Hematopoietic multipotent progenitor cell (in vitro differentiated cells): ENCODE measurements around the gene PCNX2. TPM values are rescaled to one million over a fixed set of nuclear protein-coding genes. Genes with fewer than 3 reads are reported as not detected.
"Not testable (repeated sequence)": the region's sequence is repeated elsewhere in the genome, so short reads cannot be mapped to it uniquely, and the experiment has no call there.

ENCODE experiments used
- DNase-seq, 3 donors: peaks; one replicate each; pipeline ENCODE4 v3.0.0-alpha.2; 2011 to 2015; ENCODE audit warnings: low read depth in 2 of 3, low spot score in 2 of 3
- total RNA-seq: library from RNA; depleted of rRNA; stranded (reverse); fragments of >200 nt; gene quantifications from one replicate; pipeline ENCODE4 v1.2.3, GENCODE V29; 2012

Gene PCNX2
- total RNA-seq, 1 donor, result 28.8 TPM

- not testable (repeated sequence) for DNase-seq
These were observed 214.7 kb downstream of the PCNX2 start for GRCh38 chr1:233080827-233081226.

DNA sequence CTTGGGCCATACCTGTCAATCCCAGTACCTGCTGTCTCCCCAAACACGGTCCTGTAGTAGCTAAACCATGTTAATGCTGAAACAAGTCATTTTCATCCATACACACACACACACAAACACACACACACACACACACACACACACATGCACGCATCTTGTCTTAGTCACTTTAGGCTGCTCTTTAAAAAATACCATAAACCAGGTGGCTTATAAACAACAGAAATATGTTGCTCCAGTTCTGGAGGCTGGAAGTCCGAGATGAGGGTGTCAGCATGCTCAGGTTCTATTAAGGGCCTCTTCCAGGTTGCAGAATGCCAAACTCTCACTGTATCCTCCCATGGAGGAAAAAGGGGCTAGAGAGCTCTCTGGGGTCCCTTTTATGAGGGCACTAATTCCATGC is 215.2 kb downstream of the PCNX2 start:
- no peak for DNase-seq

DNA sequence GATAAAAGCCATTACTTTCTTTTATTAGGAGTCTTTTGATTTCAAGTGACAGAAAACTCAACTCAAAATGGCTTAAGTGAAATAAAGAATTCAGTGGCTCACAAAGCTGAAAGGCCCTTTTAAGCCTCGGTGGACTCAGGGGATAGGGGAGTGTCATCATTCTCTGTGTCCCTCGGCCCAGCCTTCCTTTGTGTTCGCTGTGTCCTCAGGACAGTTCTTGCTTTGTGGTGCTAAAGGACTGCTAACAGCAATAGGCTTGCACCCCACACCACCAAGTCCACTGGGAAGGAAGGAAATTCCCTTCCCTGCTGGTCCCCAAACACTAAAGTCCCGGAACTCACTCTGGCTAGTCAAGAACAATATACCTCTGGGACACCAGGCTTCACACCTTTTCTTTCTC is 216.0 kb downstream of the PCNX2 start:
- no peak for DNase-seq

DNA sequence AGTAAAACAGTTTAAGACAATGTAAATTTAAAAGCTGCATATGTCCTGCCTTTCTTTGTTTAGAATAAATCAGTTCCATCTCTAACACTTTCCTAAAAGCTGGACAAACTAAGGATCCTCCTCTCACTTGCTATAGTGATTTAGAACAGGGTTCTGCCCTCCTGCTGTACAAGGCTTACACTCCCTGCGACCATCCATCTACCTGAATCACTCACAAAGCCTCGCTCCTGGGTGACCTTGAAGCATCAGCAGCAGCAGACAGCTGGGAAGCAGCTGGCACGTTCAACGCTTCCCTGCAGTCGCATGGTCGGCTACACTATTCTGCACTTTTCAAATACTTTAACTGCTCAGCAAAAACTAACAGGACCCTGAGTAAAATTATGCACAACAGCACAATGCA is 217.1 kb downstream of the PCNX2 start:
- no peak for DNase-seq

GRCh38 chr1:233075915-233076295 is 219.6 kb downstream of the PCNX2 start:
- no peak for DNase-seq

DNA sequence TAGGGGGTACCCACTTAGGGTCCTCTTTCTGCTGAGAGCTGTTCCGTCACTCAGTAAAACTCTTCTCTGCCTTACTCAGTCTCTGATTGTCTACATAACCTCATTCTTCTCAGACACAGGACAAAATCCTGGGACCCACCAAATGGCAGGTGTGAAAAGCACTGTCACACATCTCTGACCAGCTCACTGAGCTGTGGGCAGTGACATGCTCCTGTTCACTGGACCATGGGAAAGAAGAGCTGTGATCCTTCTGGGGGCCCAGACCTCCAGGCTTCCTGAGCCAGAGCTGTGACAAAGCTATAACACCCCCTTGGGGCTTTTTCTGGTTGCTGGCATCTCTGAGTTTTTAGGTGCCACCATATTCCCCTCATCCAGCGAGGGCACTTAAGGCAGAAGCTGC is 229.4 kb downstream of the PCNX2 start:
- no peak for DNase-seq

DNA sequence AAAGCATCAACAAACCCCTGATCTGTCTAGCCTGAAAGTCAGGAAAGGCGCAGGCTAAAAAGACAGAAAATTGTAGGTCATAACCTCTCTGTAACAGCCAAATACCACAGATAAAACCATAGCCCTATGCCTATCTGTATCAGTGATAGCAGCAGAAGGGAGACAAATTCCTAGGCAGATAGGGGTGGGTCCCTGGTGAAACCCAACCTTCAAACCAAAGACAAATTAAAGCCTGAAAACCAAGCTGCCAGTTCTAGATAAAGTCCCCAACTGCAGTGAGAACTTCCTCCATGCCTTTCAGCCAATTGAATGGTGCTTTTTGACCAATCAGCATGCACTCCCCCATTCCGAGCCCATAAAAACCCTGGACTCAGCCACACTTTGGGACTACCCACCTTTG is 229.8 kb downstream of the PCNX2 start:
- DNase-seq, result no peak

DNA sequence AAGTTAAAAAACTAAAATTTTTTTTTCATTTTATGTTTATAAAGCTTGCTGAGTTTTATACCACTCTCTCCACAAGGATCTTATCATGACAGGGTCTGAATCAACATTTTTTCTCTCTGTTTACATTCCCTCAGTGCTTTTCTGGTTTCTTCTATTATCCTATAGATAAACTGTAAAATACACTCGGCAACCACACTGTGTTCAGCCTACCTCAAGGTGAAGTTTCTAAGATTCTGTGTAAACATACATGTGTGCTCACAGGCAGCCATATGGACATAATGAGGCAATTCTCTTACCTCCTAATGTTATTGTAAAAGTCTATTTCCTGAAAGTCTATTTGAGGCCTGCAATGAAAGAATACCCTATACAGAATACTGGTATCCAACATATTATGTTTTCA is 230.5 kb downstream of the PCNX2 start:
- no peak for DNase-seq

GRCh38 chr1:233063462-233063861 is 232.1 kb downstream of the PCNX2 start:
- DNase-seq, result no peak

- no peak for DNase-seq
These were observed 234.3 kb downstream of the PCNX2 start for GRCh38 chr1:233061265-233061664.

- DNase-seq, result no peak
These were observed 235.0 kb downstream of the PCNX2 start for GRCh38 chr1:233060461-233060994.

- no peak for DNase-seq
These were observed 237.7 kb downstream of the PCNX2 start for GRCh38 chr1:233057836-233058235.

- DNase-seq, result no peak
These were observed 239.5 kb downstream of the PCNX2 start for GRCh38 chr1:233055879-233056641.

DNA sequence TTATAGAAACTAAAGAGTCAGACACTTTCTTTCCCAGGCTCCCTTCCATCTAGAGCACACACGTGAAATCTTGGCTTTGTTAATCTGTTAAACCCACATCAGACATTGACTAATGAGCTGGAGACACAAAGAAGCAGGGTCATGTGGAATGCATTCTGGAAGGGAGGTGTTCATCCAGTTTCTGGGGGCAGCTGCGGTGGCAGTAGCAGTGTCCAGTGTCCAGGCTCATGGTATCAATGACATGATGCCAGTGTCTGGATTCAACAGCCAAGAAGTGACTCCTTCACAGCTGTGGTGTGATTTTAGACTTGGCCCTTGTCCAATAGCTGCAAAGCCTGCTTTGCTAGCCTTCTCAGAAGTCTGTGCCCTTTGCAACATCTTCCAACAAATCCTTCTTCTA is 249.9 kb downstream of the PCNX2 start:
- no peak for DNase-seq

GRCh38 chr1:233042834-233043233 is 252.7 kb downstream of the PCNX2 start:
- DNase-seq, result no peak

- DNase-seq, result no peak
These were observed 255.0 kb downstream of the PCNX2 start for GRCh38 chr1:233040494-233040893.

DNA sequence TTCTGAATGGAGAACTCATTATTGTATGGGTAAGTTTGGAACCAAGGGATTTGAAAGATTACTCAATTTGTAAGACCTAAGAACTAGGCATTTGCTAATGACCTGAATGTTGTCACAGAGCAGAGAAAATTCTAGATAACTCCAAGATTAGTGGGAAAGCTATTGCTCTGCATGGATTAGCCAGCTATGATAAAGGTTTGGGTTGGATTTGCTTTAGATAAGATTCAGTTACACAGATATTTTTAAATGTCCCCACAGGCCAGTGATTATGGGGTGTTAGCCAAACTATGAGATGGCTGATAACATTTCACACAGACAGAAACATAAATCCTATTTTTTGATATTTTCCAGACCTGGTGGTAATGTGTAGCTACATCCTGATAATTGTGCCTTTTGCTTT is 256.9 kb downstream of the PCNX2 start:
- no peak for DNase-seq

- no peak for DNase-seq
These were observed 257.7 kb downstream of the PCNX2 start for GRCh38 chr1:233037843-233038242.

- DNase-seq, result no peak
These were observed 260.7 kb downstream of the PCNX2 start for GRCh38 chr1:233034836-233035235.

DNA sequence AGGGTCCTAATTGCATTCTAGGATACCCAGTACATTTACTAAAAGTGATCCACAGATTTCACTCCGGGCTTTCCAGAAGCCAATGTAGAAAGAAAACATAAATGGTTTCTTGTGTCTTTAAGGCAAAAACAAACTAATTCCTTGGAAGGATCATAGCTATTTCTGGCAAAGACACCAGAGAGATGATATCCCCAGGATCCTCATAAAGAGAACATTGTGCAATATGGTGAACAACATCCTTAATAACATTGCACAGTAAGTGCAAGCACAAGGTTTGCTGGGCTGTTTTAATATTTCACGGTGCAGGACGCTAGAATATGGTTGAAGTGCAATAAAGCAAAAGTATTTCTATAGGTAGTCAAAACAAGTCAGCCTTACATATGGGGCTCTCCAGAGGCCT is 262.2 kb downstream of the PCNX2 start:
- DNase-seq, result no peak

- DNase-seq, result no peak
These were observed 262.6 kb downstream of the PCNX2 start for GRCh38 chr1:233032916-233033315.

DNA sequence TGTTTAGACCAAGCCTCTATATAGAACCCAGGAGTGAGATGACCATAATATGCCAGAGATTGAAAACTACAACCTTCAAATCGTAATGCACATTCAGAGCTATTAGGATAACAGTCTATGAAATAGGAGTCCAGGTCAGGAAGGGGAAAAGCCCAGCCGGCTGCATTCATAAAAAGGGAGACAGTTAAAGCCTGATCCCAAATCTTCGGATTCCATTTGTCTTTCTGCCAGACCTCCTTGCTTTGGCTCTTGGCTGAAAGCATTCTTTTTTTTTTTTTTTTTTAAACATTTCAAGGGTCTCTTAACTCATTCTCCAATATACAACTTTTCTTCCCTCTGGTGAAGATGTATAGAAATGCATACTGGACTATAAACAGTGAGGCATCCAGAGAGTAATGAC is 264.0 kb downstream of the PCNX2 start:
- no peak for DNase-seq

DNA sequence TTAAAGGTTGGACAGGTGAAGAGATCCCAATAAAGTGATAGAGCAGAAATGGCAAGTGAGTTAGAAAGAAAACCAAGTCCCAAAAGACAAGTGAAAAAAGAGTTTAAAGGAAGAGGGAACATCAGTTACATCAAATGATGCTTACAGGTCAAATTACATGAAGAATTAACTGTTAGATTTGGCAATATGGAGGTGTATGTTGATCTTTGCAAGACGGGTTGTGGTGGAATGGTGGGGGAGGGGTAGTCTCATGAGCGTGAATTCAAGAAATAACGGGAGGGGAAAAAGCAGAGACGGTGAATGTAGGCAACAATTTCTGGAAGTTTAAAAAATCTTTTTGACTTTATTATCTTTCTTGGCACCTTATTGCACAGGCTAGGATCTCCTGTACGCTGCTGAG is 268.5 kb downstream of the PCNX2 start:
- DNase-seq, result no peak
